Osteocyte (in vitro differentiated cells): Measurements from ENCODE around the gene ZDHHC17. TPM values are rescaled to one million over a fixed set of nuclear protein-coding genes. Genes with fewer than 3 reads are reported as not detected.

Source experiments
- DNase-seq: peaks from one replicate; pipeline ENCODE4 v3.0.0; 2021; ENCODE audit warnings: mixed read lengths; ENCODE audit not compliant: unreplicated experiment; ENCODE audit errors: extremely low spot score
- H3K27ac Mint-ChIP-seq: one replicate; pipeline ENCODE4 v1.8.0; 2021; ENCODE audit warnings: mild to moderate bottlenecking, mixed read lengths; ENCODE audit not compliant: unreplicated experiment
- H3K27me3 Mint-ChIP-seq: one replicate; pipeline ENCODE4 v1.8.0; 2021; ENCODE audit warnings: mixed read lengths; ENCODE audit not compliant: unreplicated experiment
- H3K36me3 Mint-ChIP-seq: one replicate; pipeline ENCODE4 v1.8.0; 2021; ENCODE audit warnings: mixed read lengths; ENCODE audit not compliant: unreplicated experiment
- H3K4me1 Mint-ChIP-seq: one replicate; pipeline ENCODE4 v1.8.0; 2021; ENCODE audit warnings: mixed read lengths; ENCODE audit not compliant: unreplicated experiment
- H3K4me3 Mint-ChIP-seq: one replicate; pipeline ENCODE4 v1.8.0; 2021; ENCODE audit warnings: mild to moderate bottlenecking, moderate library complexity, mixed read lengths; ENCODE audit not compliant: unreplicated experiment
- H3K9me3 Mint-ChIP-seq: one replicate; pipeline ENCODE4 v1.8.0; 2021; ENCODE audit warnings: mixed read lengths; ENCODE audit not compliant: unreplicated experiment
- total RNA-seq: library from RNA; stranded (reverse); gene quantifications from 2 replicates; pipeline ENCODE4 v1.2.1, GENCODE V29; 2021
- TF ChIP-seq, protein P1 (sequence below): fragments of 200-600 bp; sonication (generic); IDR thresholded peaks from 2 replicates; pipeline ENCODE4 v1.5.0; 2021; ENCODE audit warnings: antibody characterized with exemption, mild to moderate bottlenecking, moderate library complexity

Gene ZDHHC17
- total RNA-seq, 1 donor from 2014 or later, result 44.3 TPM

DNA sequence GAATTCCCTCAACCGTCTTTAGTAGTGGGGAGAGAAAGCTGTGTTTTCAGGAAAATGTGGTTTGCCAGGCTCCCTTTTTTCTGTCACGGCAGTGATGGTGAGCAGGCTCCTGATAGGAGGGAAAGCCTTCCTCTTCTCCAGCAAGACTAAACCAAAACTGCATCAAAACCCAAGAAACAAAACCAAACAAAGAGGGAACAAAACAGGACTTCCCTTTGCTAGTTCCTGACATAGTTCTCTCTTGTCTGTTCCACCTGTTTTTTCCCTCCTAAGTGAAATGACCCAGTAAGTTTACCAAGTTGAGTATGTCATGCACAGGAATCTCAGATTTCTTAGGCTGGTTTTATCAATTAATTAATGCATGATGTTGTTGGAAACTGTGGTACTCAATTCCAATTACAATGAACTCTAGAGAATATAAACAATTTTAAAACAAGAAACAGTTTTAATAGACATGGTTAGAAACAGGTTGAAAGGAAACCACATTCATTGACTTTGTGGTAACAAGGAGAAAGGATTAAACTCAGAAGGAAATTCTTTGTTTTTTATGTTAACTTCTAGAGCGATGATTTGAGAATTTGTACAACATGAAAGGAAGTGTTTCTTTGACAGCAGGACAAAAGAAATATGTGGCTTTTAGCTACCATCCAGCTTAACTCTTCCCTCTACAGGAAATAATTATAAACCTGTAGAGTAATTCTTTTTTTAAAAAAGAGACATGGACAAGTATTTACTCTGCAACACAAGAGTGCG, 137.9 kb downstream of the ZDHHC17 start:
- no peak overlapping the region for H3K4me3 Mint-ChIP-seq
- H3K27me3 Mint-ChIP-seq, result no peaks in the 10 kb centered on the region
- no peak overlapping the region for H3K27ac Mint-ChIP-seq
- TF ChIP-seq, protein P1, sequence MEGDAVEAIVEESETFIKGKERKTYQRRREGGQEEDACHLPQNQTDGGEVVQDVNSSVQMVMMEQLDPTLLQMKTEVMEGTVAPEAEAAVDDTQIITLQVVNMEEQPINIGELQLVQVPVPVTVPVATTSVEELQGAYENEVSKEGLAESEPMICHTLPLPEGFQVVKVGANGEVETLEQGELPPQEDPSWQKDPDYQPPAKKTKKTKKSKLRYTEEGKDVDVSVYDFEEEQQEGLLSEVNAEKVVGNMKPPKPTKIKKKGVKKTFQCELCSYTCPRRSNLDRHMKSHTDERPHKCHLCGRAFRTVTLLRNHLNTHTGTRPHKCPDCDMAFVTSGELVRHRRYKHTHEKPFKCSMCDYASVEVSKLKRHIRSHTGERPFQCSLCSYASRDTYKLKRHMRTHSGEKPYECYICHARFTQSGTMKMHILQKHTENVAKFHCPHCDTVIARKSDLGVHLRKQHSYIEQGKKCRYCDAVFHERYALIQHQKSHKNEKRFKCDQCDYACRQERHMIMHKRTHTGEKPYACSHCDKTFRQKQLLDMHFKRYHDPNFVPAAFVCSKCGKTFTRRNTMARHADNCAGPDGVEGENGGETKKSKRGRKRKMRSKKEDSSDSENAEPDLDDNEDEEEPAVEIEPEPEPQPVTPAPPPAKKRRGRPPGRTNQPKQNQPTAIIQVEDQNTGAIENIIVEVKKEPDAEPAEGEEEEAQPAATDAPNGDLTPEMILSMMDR, result no peak
- H3K9me3 Mint-ChIP-seq, result no peaks in the 10 kb centered on the region
- no peaks in the 10 kb centered on the region for H3K4me1 Mint-ChIP-seq
- no peaks in the 10 kb centered on the region for H3K36me3 Mint-ChIP-seq
- DNase-seq, result no peak

Other genes with a start within 250 kb of the ZDHHC17 start
- gene OSBPL8, start 204.3 kb upstream of the ZDHHC17 start, total RNA-seq, result 86.7 and 87.8 TPM in 2 replicates
- gene CSRP2, start 114.9 kb downstream of the ZDHHC17 start, total RNA-seq, result 50.4 and 53.7 TPM in 2 replicates